PFSK-1 (cell line): ENCODE results near the gene RIPK4.

ENCODE experiments used
- POLR2AphosphoS5 ChIP-seq: IDR thresholded peaks from 2 replicates; pipeline ENCODE4 v1.6.1; 2012; ENCODE audit warnings: low read depth, mild to moderate bottlenecking, control low read depth, low read length, moderate library complexity
- REST ChIP-seq, 2 experiments: IDR thresholded peaks; 2 replicates each; pipeline versions ENCODE4 v1.6.1 to v1.8.0; 2011 to 2012; ENCODE audit warnings: low read depth in 2 of 2, low read length in 2 of 2, control low read depth in 1 of 2, inconsistent platforms in 1 of 2, mild to moderate bottlenecking in 1 of 2, moderate library complexity in 1 of 2; ENCODE audit not compliant: insufficient read depth in 1 of 2
- SIN3A ChIP-seq: IDR thresholded peaks from 2 replicates; pipeline ENCODE4 v1.6.1; 2012; ENCODE audit warnings: mild to moderate bottlenecking, low read length, moderate library complexity, borderline replicate concordance; ENCODE audit not compliant: insufficient read depth
- TAF1 ChIP-seq: IDR thresholded peaks from 2 replicates; pipeline ENCODE4 v1.6.1; 2012; ENCODE audit warnings: low read length, control low read depth, borderline replicate concordance; ENCODE audit not compliant: insufficient read depth

- TF ChIP-seq POLR2AphosphoS5, result no peak
- TF ChIP-seq SIN3A, result no peak
- TF ChIP-seq REST (IDR thresholded peaks at IDR 0.05; ENCODE audit: insufficient read depth in 1 of 2, low read depth in 2 of 2, low read length in 2 of 2), result no peak
- no peak for TF ChIP-seq TAF1
Observed at GRCh38 chr21:41800425-41801320, 33.8 kb upstream of the RIPK4 start.
